Ovary (tissue), 3 donors: ENCODE results near the gene CACNA2D3.

ENCODE experiments used
- CTCF ChIP-seq, 3 donors: fragments of 450-650 bp in 2 of 3; fragments of 200-600 bp in 1 of 3; IDR thresholded peaks; one replicate each; pipeline versions ENCODE4 v1.5.1 to v1.8.0; 2016 to 2022; ENCODE audit warnings: antibody characterized with exemption in 3 of 3, mild to moderate bottlenecking in 1 of 3
- EP300 ChIP-seq: sonication (generic); formaldehyde crosslinking; IDR thresholded peaks from one replicate; pipeline ENCODE4 v1.6.1; 2017; ENCODE audit warnings: antibody characterized with exemption
- POLR2A ChIP-seq: fragments of 450-650 bp; IDR thresholded peaks from one replicate; pipeline ENCODE4 v1.6.1; 2017; ENCODE audit warnings: antibody characterized with exemption, mild to moderate bottlenecking, moderate library complexity
- donor health status: DM: no; HTN: no; CAD: no.

- no peak for TF ChIP-seq POLR2A
- no peak for TF ChIP-seq CTCF (IDR thresholded peaks at IDR 0.05)
- no peak for TF ChIP-seq EP300
These were observed 270.8 kb downstream of the CACNA2D3 start for GRCh38 chr3:54393150-54393549.
